SIG-M5 treated with dmso at 0.1 percent for 504 hours (cell line): ENCODE measurements around the gene AGAP1.

Experiments used
- DNase-seq: peaks from one replicate; lab custom pipeline; 2025; ENCODE audit not compliant: unreplicated experiment; lab: John Stamatoyannopoulos, UW

Gene AGAP1

GRCh38 chr2:235546436-235546835 is 52.6 kb downstream of the AGAP1 start:
- no peak for DNase-seq

- DNase-seq = no peak
Observed at GRCh38 chr2:235549735-235550377, 56.0 kb downstream of the AGAP1 start.

- no peak for DNase-seq
Observed at GRCh38 chr2:235550378-235550760, 56.5 kb downstream of the AGAP1 start.

GRCh38 chr2:235550946-235551345 is 57.1 kb downstream of the AGAP1 start:
- no peak for DNase-seq

- DNase-seq = peak; percentile 38
Observed at GRCh38 chr2:235551965-235552364, 58.1 kb downstream of the AGAP1 start.

DNA sequence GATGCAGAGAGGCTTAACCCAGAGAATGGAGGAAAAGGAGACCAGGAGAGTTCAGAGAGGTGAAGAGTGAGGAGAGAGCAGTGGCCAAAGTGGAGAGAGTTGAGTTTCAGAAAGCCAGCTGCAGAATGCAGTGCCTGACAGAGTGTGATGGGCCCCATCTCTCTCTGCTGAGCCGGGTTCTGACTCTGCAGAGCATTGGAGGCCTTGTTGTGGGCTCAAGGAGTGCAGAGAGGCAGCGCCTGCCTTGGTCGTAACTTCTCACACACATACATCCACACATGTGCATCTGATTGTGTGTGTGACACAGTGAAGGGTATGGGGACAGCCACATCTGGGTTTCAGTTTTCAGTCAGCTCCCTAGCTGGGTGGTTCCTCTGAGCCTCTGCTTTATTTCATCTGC is 58.8 kb downstream of the AGAP1 start:
- DNase-seq = no peak

- no peak for DNase-seq
Observed at GRCh38 chr2:235553291-235553690, 59.4 kb downstream of the AGAP1 start.

- no peak for DNase-seq
Observed at GRCh38 chr2:235553696-235554100, 59.9 kb downstream of the AGAP1 start.

- DNase-seq = no peak
Observed at GRCh38 chr2:235554385-235554784, 60.5 kb downstream of the AGAP1 start.

DNA sequence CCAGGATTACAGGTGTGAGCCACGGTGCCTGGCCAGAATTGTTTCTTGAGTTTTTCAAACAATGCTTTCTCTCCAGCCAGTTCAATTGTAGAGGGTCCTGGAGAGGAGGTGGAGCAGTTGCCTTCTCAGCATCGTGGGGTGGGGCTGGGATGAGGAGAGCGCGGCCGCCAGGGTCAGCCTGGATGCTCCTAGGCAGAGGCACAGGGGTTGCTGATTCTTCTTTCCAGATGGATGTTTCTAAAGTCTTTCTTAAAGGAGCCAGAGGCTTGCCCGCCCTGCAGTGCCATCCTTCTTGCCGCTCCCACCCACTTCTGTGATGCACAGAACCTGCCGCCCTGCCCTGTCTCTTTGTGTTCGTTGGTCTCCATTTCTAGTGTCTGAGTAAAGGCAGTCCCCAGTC is 61.1 kb downstream of the AGAP1 start:
- no peak for DNase-seq

DNA sequence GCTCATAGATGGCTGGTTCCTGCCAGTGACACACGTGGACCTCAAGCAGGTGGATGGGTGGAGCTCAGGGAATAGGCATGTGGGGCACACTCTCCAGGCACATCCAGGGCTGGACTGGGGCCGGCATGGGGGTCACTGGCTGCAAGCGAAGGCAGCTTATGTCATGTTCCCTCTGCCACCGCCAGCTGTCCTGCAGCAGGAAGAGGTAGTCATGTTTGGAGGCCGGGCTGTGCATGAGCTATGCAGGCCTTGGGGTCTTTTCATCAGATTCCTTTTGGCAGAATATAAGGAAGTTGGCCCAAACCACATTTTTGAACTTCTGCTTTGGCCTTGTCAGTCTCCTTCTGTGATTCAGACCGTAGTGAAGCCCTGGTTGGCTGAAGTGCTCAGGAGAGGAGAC is 61.5 kb downstream of the AGAP1 start:
- peak; percentile 74 for DNase-seq

DNA sequence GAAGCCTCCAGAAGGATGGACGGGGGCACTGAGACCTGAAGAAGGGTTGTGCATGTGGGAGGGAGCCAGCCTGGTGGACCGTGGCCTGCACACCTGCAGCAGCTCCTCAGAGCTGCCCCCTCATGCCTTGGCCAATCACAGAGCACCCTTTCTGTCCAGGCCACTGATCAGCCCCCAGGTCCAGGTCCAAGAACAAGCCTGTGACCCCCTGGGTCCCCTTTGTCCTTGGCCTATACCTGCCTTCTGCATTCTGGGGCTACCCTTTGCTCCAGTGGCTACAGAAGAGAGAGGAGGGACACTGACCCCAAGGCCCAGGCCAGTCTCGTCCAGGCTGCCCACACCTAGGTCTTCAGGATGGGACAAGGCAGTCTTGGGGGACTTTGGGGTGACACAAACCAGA is 62.2 kb downstream of the AGAP1 start:
- DNase-seq = no peak

DNA sequence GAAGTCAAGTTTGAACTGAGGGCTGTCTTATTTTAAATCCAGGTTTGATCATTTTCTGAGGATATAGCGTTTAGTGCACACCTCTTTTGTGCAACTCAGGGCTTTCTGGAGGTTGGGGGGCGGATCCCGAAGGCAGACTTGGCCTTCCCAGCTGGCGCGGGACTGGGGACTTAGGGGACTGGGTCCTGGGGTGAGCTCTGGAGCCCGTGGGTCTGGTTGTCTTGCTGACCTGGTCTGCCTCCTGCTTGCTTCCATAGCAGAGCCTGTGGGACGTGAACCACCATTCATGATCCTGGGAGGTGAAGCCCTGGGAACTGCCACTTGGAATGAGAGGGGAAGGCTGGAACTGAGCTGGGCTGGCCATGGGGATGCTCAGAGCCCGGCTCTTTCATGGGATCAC is 63.1 kb downstream of the AGAP1 start:
- no peak for DNase-seq

- no peak for DNase-seq
Observed at GRCh38 chr2:235557903-235558302, 64.1 kb downstream of the AGAP1 start.

- DNase-seq = no peak
Observed at GRCh38 chr2:235558572-235558971, 64.7 kb downstream of the AGAP1 start.

- DNase-seq = peak; percentile 51
Observed at GRCh38 chr2:235560345-235560744, 66.5 kb downstream of the AGAP1 start.

DNA sequence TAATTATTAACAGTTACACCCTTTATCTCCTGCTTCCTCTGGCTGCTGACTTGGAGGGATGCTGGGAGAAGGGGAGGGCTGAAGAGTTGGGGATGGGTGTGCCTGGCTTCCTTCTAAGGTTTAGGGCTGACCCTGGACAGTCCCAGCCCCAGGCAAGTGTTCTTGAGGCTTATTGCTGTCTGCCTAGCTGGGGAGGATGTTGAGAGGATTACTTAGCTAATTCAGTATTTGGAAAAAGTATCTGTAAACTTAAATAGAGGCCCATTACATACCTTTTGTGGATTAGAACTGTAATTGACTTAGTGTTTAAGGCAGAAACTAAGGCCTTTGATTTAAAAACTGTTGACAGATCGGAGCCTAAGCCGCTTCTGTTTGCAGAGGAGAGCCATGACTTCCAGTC is 67.6 kb downstream of the AGAP1 start:
- DNase-seq = no peak

- DNase-seq = no peak
Observed at GRCh38 chr2:235562065-235562747, 68.4 kb downstream of the AGAP1 start.

DNA sequence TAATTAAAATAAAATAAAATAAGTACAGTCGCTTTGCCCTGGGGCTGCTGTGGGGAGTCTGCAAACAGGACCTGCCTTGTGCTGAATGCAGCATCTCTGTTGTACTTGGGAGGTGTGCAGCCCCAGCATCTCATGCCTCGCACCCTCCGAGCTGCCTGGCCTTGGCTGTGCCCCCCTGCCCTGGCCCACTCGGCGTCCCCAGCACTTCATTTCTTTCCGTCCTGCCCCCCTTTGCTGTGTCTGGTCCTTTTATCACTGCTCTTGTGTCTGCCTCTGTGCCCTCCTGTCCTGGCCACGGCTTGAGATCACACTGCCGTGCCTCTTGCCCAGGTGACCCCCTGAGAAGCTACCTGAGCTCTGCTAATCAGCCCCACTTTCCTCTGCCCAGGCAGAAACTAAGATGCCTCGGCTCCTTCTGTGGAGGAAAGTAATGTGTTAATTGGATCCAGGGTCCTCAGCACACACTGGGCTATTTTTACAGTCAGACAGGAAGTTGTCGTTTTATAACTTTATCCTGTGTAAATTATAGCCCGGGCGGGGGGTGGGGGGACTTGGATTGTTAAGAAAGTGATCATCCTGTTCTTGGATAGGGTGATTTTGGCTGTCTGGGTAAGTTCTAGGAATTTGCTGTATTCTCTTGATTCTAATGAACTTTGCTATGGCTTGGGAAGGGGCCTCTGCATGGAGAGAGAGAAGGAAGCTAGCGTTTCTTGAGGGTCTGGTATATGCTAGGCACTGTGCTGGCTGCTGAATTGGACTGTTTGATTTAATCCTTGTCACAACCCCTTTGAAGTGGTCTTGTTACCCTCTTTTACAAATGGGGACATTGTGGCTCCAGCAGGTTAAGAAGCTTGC is 69.4 kb downstream of the AGAP1 start:
- DNase-seq = no peak

DNA sequence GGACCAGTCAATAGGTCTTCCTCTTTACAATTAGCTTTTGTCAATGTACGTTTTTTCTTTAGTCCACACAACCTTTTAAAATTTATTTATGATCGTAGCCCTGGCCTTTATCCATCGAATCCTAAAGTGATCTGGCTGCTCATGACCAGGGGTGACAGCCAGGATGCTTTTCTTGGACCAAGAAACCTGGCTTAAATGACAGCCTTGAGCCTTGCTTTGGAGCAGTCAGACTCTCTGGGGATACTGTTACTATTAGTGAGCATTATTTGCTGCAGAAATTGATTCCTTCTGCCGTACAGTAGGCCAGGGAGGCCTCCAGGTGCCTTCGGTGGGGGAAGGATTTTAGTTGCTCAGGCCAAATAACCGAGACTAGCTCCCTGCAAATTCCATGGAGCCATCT is 70.2 kb downstream of the AGAP1 start:
- no peak for DNase-seq

GRCh38 chr2:235564884-235565530 is 71.2 kb downstream of the AGAP1 start:
- no peak for DNase-seq

GRCh38 chr2:235566415-235566814 is 72.6 kb downstream of the AGAP1 start:
- no peak for DNase-seq
